NCI-H2107 (cell line): ENCODE measurements around the gene BNIP5.
A peak's percentile ranks its signal among the peaks of the same experiment; 100 is the strongest.

Experiments used
- DNase-seq: peaks from one replicate; lab custom pipeline; 2025; lab: John Stamatoyannopoulos, UW

Gene BNIP5, protein sequence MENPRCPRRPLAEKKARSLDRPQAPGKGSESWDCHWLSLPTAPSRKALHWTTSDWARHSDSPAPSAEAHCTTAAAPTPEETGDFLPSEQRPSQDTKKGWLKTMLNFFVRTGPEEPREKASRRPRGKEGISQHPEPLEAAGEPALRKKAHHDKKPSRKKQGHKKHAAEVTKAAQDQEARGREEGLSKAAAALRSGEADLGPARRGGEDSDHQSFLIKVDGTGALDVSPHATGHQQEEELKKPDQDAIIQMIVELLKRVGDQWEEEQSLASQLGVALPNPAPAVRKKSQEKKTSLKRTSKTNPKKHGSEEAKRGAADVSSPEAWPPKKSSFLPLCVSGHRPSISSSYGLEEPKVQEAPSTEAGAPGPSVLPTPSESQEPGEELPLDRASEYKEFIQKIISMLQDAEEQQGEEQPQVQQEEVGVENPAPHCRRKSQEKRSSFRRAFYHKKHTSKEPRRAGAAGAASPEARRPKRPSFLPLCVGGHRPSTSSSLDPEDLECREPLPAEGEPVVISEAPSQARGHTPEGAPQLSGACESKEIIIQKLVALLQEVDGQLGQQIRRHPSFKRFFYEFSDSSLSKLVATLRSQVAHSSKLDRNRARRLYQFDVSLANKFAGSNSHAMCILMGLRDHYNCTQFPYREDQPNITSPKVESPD

DNA sequence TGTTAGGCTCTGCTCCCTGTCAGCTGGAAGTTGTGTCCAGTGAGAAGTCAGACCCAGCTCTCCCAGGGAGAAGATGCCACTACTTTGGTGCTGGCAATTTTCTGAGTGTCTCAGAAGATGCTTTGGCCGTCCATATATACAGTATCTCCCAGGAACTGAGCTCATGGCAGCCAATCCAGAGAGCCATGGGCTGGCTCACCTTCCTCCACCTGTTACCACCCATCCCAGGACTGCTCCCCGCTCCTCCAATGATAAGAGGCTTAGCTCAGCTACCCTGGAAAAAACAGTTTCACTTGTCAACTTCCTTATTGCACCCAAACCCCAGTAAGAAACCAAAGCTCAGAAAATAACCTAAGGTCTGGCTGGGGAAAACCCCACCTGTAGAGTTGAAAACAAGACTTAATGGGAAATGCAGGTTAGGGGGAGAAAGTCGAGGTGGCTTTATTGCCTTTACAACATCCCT, at the start of gene BNIP5:
Gene BNIP5, minus strand, starts transcription at position 110 of the 463 bp plus-strand sequence. CDS start 6,198 bp downstream, outside the sequence.
- no peak for DNase-seq

DNA sequence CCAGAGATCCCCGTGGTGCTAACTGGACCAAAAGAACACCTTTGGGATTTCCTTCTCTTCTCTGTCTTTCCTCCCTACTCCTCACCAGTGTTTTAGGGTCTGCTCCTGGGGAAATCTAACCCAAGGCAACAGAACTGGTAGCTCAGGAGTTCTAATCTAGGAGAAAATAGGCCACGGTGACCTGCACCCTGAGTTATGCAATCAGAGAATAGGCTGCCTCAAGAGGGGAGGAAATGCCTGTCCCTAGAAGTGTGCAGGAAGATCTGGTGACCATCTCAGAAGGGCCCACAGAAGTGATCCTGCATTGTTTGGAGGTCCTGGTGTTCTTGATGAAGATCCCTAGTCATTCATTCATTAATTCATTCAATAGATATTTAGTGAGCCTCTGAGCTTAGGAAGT, 47.4 kb upstream of the BNIP5 start:
- no peak for DNase-seq

DNA sequence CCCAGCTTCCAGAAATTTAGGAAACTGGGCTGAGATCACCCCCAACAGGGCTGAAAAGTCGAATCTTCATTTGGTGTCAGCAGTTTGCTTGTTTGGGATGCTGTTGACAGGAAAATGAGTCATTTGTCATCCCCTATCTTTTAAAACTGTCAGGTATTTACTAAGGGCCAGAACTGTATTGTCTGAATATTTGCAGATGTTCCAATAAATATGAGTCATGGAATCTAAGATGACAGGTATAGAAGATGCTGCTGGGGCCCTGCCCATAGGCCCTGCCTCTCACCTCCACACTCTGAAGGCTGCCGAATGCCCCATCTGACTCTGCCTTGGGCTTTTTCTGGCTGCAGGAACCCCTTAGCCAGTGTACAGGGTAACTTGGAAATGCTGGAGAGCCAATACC, 46.9 kb upstream of the BNIP5 start:
- DNase-seq: no peak

DNA sequence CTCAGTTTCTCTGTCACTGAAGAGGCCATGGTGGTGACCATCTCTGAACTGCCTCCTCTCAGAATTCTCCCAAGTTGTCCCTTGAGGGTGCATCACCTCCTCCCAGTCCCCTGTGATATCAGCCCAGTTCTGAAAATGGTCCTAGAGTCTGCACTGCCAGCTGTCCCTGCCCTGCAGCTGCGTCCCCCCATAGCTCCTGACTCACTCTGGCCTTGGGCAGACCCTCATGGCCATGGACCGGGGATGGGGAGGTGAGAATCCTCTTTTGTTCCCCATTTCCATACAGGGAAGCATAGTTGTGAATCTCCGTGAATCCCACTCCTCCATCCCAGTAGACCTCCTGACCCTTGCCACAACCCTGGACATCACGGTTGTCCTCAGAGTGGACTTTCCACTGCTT, 46.3 kb upstream of the BNIP5 start:
- DNase-seq: no peak

DNA sequence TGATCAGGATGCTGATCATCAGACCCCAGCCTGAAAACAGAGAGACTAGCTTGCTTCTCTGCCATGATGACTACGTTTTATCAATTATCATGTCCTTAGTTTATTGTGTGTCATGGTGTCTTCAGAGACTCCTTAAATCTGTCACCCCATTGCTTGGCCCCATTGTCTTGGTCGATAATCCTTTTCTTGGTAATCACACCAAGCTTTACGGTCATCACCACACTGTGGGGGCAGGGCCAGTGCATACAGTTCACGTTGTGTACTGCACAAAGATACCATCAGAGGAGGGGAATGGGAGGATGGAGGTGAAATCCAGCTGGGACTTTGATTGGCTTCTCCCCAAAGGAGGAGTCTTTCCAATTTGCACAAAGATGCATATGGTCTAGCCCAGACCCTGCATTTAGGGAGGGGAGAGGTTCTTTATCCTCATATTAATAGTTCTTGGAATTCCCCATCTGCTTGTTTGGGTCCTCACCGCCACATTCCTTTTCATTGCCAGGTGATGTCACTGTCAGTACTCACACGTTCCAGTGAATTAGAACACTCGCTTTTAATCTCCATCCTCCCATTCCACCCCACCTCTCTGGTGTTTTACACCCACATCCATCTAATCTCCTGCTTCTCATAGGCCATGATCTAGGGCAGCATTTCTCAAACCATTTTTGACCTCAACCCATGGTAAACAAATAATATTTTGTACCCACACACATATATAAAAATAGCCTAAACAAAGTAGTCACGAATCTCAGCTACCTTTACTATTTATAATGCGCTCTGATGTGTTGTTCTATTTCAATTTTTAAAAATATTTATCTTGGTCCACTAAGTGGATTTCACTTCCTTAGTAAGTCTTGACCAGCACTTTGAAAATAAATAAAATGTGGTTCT, 45.1 kb upstream of the BNIP5 start:
- DNase-seq: no peak

DNA sequence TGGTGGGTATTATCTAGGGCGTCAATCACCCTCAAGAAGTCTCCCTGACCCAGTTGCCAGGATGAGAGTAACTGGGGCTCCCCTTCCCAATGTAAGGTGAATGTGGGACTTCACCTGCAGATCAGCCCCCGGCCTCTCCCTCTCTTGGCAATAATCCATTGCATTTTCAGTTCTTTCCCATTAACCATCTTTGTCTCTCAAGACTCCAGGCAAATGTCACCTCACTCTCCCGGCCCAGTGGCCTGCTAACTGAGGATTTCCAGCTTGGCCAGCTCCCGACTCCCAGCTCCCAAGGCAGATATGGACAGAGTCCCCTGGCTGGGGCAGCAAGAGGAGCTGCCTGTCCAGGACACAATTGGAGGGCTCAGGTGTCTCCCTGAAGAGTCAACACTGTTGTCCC, 43.5 kb upstream of the BNIP5 start:
- DNase-seq: no peak

DNA sequence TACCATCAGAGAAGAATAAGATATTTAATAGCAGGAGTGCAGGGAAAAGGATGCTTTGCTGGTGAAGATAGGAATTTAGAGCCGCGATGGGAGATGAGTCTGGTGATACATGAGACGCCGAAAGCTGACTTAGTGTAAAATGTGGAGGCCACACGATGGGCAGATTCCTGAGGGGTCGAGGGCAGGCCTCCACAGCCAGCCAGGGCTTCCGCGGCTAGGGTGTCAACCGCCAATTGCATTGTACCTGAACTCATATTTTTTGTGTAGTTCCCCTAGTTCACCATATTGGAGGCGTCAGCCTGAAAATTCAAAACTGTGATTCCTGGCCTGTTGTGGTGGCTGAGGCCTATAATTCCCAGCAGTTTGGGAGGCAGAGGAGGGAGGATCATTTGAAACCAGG, 42.2 kb upstream of the BNIP5 start:
- no peak for DNase-seq

DNA sequence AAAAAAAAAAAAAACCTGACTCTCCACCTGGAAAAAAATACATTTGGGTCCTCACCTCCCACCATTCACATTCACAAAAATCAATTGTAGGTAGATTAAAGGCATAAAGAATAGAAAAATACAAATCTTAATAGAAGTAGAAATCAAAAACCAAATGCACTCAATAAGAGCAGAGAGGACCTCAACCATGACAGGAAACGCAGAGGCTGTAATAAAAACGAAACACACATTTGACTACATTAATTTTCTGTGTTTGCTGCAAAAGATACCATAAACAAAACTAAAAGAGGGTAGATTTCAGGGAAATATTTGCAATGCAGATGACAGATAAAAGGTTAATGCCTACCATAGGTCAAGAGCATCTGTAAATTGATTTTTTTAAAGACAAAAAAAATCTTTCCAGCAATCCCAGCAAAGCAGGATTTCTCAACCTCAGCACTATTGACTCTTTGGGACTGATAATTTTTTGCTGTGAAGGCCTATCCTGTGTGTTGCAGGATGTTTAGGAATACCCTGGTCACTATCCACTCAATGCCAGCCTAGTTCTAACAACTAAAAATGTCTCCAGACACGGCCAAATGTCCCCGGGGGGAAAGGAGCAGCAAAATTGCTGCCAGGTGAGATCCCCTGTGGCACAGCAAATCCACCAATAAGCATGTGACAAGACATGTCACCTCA, 41.7 kb upstream of the BNIP5 start:
- no peak for DNase-seq

DNA sequence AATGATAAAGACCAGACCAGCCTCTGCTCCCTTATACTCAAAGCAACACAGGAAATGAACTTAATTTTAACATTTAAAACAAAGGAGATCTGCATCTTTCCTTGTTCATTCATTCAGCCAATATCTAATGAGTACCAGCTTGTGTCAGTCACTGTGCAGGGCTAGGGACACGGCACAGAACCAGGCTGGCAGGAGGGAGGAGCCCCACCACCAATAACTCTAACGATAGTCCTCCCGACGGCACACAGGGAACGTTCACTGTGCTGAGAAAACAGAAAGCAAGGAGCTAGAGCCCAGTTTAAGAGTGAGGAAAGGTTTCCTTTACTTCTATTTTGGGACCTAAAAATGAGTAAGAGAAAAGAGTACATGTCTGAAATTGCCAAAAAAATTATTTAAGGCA, 40.9 kb upstream of the BNIP5 start:
- no peak for DNase-seq

DNA sequence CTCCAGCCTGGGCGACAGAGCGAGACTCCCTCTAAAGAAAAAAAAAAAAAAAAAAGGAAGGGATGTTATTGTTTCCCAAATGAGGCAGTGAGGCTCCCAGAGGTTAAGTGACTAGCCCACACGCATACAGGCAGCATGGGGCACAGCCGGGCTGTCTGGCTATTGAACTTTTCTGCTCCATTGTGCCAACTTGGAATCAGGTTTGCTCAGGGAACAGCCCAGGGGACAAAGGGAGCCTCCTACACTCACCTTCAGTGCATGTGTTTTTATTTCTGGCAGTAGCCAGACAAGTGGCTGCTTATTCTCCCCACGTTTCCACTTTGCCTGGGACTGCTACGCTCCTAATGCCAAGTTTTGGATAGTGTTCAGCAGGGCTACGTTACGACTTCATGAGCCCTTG, 40.1 kb upstream of the BNIP5 start:
- DNase-seq: no peak

DNA sequence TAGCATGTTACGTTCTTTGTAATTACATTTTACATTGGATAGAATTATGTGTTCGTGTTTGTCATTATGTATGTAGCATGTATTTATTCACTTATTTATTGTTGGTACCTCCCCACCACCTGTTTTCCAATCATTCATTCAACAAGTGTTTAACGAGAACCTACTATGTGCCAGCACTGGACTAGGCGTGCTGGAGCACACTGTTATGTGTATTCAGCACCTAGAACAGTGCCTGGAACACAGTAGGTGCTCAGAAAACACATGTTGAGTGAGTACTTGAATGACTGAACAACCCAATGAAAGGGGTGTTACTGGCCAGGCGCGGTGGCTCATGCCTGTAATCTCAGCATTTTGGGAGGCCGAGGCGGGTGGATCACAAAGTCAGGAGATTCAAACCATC, 39.5 kb upstream of the BNIP5 start:
- DNase-seq: no peak

DNA sequence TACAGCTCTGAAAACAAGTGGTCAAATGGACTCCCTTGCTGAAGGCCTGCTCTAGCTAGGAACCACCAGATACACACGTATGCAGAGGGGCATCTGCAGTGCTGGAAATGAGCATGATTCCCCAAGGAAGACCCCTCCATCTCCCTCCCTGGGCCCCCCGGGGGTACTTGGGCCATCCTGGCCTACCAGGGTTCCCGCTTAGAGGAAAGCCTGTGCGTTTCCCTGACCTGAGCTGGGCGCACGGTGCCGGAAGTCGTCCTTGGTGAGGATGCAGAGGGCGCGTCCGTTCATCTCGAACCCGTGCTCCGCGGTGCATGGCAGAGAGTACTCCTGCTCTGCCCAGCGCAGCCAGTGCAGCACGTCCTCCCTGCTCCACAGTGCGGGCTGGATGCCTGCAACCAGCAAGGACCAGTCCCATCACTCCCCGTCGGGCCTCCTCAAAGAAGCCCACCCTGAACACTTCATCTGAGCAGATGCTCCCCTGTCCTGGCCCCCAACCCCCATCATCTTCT, 39.0 kb upstream of the BNIP5 start:
- no peak for DNase-seq

DNA sequence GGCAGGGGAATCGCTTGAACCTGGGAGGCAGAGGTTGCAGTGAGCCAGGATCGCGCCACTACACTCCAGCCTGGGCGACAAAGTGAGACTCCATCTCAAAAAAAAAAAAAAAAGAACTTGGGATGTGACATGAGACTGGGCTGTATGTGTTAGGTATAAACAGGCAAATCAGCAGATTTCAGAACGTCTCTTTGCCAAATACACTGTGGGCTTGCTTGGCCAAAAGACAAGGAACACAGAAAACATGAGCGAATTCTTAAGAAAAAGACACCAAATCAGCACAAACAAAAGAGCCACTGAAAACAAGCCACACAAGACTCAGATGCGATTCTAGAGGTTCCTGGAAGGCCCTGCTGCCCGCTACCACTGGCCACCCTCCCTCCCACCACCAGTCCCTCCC, 38.3 kb upstream of the BNIP5 start:
- no peak for DNase-seq

DNA sequence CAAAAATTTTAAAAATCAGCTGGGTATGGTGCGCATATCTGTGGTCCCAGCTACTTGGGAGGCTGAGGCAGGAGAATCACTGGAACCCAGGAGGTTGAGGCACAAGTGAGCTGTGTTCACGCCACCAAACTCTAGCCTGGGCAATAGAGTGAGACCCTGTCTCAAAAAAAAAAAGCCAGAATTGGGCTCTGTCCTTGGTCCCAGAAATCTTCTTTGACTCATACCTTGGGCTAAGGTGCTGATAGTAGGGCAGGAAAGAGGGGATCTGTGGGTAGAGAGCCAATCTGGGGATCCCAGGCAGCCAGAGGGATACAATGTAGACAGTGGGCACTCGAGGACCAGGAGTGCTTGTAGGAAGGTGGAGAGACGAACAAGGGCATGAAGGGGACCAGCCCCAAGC, 37.5 kb upstream of the BNIP5 start:
- no peak for DNase-seq

DNA sequence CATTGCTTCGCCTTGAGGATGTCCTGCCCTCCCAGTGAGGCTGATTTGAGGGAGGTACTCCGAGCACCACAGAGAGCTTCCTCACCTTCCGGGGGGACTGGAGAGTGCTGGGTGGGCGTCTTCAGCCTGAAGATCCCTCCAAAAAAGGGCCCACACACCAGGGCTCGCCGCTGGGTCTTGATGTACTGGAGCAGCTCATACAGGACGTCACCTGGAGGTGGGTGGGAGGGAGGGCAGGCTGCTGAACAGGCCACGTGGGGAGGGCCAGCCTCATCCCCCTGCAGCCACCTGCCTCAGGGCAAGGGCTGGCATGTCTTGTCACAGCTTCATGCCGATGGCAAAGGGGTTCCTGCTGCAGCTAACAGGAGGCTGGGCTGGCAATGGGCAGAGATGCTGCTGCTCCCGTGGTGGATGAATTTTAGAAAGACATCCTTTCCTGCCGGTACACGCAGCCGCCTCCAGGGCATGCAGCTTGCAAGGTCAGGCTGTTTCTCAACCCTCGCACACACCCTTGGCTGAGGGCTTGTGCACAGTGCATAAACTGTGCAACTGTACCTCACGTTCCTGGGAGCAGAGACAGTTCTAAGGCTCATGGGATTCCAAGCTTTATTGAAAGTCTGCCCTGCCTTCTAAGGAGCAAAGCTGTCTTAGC, 36.8 kb upstream of the BNIP5 start:
- DNase-seq: no peak

DNA sequence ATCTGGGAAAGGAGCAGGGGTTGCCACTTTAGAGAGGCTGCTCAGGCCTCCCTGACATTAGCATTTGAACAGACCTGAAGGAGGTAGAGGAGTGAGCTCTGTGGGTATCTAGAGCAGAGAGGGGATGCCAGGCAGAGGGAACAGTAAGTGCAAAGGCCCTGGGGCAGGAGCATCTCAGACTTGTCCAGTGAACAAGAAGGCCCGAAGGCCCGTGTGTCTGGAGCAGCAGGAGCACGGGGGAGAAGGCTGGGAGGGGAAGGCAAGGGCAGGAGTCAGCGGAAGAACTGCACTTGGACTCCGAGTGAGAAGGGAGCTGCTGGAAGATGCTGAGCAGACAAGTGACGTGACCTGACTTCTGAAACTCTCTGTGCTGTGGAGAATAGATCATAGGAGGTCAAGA, 35.4 kb upstream of the BNIP5 start:
- no peak for DNase-seq

DNA sequence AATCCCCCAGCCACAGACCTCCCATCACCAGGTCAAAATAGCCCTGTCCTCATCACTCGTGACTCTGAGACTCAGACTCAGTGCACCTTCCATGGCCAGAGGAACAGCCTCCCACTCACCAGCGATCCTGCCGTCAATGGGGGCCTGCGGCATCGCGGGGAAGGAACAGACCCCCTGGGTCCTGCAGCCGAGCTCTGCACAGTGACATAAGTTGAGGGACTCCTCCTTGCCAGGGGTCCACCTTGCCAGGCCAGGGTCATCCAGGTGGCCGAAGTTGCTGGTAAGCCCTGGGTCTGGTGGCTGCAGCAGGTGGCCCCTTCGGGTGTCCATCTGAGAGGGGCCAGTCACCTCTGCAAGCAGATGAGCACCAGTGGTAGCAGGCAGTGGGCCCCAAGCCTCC, 34.5 kb upstream of the BNIP5 start:
- no peak for DNase-seq

DNA sequence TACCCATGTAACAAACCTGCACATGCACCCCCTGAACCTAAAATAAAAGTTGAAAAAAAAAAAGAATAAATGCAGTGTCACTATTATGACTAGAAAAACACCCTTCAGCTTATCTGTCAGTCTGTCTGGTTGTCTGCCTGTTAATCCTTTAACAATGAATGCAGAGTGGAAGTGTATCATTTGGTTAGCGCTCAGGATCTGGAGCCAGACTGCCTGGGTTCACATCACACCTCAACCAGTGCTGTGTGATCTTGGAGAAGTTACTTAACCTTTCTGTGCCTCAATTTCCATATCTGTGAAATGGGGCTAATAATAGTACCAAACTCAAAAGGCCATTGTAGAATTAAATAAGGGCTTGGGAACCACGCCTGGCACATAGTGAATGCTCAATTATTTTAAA, 34.0 kb upstream of the BNIP5 start:
- no peak for DNase-seq

DNA sequence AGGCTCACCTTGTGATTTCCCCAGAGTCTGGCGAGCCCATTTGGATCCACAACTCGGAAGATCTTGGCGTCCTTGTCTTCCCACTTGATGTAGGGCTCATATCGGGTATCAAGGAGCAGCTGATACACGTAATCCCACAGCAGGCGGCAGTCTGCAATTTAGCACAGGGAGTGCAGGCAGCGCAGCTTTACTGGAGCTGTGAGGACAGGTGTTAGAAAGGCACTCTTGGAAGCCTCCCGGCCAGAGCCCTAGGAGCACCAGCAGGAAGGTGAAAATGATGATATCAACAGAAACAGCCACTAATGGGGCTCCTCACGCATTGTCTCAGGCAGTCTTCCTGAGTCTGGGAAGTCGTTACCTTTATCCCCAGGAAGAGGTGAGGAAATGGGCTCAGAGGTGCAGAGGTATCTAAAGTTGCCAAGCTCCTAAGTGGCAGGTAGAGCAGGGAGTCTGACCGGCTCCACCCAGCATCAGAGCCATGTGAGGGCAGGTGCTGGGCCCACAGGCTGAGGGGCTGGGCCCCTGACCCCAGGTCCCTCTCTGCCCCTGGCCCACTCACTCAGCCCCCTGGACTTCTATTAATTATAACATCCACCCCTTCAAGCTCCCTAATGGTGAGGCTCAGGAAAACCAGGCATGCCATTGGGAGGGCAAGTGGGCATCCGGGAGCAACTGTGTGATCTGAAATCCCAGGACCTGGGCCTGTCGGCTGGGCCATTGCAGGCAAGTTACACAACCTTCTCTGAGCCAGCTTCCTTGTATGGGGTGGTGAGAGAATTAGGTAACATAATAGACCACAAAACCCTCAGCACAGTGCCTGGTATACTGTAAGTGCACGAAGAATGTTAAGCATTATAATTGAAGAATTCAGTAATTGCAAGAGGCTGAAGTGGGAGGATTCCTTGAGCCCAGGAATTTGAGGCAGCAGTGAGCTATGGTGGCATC, 32.5 kb upstream of the BNIP5 start:
- peak; percentile 28 for DNase-seq

DNA sequence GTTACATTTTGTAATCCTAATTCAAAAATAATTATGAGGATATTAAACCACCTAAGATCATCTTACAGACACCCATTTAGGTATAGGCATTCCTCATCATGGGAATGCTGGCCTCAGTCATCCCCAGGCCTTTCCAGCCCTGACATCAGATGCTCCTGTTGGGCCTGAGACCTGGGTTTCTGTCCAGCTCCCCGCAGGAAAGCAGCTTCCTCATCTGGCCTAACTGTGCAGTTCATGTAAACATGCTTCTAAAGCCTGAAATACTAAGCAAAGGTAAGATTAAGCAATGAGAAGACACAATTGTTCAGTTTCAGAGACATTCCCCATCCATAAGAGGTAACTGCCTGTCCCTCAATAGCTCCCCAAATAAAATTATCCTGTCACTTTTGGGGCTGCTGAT, 31.7 kb upstream of the BNIP5 start:
- no peak for DNase-seq
